ENCODE data around the gene DKK2. TPM values are rescaled to one million over a fixed set of nuclear protein-coding genes. Genes with fewer than 3 reads are reported as not detected.
A peak's percentile ranks its signal among the peaks of the same experiment; 100 is the strongest.

Gene DKK2
- total RNA-seq, 1 donor from 2014 or later, result 0.64 TPM

DNA sequence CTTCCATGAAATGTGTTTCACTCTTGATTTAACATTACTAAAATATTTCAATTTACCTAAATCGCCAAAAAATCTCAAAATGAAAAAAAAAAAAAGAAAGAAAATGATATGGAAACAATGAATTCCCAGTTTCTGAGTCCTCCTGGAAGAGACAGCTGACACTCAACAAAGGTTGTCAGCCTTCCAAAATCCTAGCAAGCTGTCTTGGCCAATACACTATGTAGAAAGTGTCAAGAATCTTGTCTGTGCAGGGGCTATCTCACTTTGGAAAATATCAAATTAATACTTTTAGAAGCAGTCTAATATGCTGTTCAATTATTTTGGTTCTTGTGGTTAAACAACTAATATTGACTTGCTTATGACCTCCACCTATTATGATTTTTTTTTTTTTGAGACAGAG is 8.7 kb downstream of the DKK2 start:
- no peak for DNase-seq
- ATAC-seq, result no peak
- intact Hi-C loops (cut with micrococcal nuclease), result no loop called here

DNA sequence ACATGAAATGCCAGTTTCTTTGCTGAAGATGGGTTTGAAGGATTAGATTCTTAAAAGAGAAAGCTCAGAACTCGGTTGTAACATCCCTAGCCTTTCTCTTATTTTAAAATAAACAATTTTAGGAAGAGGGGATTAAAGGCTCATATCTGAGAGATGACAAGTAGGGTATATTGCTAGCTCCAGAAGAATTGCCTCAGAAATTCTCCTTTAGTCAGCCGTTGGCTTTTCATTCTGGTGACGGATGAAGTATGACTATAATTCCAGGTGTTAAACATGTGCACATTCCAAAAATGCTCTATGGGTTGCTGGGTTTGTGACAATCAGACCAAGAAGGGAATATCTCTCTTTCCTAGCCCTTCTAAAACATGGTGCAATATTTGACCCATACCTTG is 17.8 kb downstream of the DKK2 start:
- DNase-seq (no peak), ATAC-seq (no peak)
- intact Hi-C loops (cut with micrococcal nuclease), result no loop called here

DNA sequence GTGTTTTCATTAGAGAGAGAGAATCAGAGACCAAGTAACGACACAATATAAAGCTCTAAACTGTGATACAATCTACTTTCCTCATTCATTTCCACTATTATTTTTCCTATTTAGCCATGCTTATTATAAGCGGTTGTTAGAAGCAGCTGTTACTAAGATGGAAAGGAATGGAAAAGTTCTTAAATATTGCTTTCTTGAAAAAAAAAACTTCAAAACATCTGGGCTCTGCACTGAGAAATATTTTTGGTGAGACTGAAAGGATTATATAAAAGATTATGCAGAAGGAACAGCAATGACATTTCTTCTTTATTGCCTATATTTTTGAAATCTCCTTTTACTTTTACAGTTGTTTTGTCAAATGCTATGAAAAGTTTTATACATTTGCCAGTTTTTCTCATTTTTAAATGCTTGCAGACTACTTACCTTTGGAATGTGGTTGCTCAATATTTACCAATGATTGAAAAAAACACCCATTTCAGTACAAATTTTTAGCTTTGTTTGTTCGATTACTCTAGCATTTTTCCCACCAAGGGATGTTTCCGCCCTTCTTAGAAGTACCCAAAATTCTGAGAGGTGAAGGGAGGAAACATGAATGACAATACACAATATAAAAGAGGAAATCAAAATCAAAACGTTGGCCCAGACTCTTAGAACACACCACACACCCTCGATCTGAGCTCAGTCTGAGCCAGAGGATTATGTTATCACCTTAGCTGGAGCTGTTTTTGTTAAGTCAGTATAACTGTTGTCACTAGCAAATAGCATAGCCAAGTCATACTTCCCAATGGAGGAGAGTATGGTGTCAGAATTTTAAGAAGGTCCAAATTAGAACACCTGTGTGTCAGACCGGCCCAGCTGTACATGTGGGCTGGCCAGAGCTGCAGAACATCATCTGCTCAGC is 18.4 kb downstream of the DKK2 start:
- DNase-seq, result no peak
- intact Hi-C loops (cut with micrococcal nuclease), result no loop called here
- ATAC-seq, result no peak

GRCh38 chr4:107011312-107011711 is 24.8 kb downstream of the DKK2 start:
- no peak for DNase-seq
- no peak for ATAC-seq
- intact Hi-C loops (cut with micrococcal nuclease), result no loop called here

DNA sequence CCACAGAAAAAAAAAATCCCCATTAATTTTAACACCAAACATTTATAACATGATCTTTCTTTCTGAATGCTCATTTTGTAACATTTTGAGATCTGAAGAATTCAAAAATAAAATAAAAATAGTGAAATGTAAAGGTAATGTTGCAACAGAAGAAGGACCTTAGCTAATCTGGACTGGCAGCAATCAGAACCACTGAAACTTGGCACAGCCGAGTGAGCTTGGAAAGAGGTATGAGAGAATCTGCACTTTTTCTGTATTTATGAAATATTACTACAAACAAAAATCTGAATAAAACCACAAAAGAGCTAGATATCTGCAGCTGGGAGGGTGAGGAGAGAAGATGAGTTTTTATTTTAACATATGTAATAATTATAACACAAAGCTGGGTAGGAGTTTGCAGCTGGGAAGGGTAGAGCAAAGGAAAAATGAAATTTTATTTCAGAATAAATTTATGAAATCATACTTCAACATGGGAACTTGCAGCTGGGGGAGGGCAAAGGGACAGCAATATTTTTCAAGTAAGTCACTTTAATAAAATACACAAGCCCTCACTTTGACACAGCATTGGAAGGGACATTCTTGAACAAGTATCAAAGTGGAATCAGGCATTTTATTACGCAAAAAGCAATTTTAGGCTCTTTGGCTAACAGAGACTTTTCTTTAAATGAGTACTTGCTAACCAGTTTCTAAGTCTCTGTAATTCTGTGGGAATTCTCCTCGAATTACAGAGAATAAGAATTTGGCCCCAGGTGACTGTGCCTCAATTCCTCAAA is 26.7 kb downstream of the DKK2 start:
- ATAC-seq (no peak), DNase-seq (no peak)
- intact Hi-C loops (cut with micrococcal nuclease), result no loop called here

GRCh38 chr4:107008115-107008514 is 28.0 kb downstream of the DKK2 start:
- intact Hi-C loops (cut with micrococcal nuclease), result no loop called here
- ATAC-seq (no peak), DNase-seq (no peak)

DNA sequence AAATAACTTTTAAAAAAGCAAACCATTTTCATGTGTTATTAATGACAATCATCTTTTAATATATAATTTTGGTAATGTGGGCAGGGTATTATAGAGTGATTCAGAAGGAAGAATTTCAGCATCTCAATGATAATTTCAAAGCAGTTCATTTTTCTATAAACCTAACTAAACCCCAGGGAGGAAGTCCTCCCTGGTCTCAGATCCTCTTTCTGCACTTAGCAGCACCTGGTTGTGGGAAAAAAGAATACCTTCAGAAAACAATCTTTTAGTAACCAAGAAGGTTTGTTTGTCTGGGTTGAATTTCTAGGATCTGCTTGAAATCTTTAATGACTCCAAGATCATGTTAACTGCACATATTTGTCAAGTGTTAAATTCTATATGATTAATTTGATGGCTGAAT is 29.9 kb downstream of the DKK2 start:
- no peak for DNase-seq
- no peak for ATAC-seq
- intact Hi-C loops (cut with micrococcal nuclease), result no loop called here

- ATAC-seq (no peak), DNase-seq (no peak)
Measured at GRCh38 chr4:106996490-106996889, 39.6 kb downstream of the DKK2 start.

GRCh38 chr4:106993827-106994226 is 42.3 kb downstream of the DKK2 start:
- intact Hi-C loops (cut with micrococcal nuclease), result no loop called here
- ATAC-seq (no peak), DNase-seq (no peak)

More at GRCh38 chr4:106996490-106996889, 39.6 kb downstream of the DKK2 start:
- intact Hi-C loops (cut with micrococcal nuclease), result no loop called here

GRCh38 chr4:106987311-106987710 is 48.8 kb downstream of the DKK2 start:
- DNase-seq (no peak), ATAC-seq (no peak)
- intact Hi-C loops (cut with micrococcal nuclease), result no loop called here

- no peak for DNase-seq
- intact Hi-C loops (cut with micrococcal nuclease), result no loop called here
- no peak for ATAC-seq
Measured at GRCh38 chr4:106986486-106986885, 49.6 kb downstream of the DKK2 start.

DNA sequence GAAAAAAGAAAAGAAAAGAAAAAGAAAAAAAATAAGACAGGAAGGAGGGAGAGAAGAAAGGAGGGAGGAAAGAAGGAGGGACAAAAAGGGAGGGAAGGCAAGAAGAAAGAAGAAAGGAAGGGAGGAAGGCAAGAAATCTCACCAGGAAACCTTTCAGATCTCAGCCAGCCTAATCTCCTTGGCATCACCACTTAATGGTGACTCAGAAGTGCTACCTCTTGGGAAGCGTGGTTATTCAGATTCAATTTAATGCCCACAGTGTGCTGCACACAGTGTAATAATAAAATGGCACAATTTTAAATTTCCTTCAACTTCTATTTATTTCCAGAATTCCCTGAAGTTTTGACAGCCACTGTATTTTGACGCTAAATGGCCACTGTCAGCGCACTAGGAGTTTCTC is 50.3 kb downstream of the DKK2 start:
- DNase-seq (no peak), ATAC-seq (no peak)
- intact Hi-C loops (cut with micrococcal nuclease), result no loop called here

GRCh38 chr4:106982711-106983211 is 53.4 kb downstream of the DKK2 start:
- ATAC-seq (no peak), DNase-seq (no peak)
- intact Hi-C loops (cut with micrococcal nuclease), result no loop called here

DNA sequence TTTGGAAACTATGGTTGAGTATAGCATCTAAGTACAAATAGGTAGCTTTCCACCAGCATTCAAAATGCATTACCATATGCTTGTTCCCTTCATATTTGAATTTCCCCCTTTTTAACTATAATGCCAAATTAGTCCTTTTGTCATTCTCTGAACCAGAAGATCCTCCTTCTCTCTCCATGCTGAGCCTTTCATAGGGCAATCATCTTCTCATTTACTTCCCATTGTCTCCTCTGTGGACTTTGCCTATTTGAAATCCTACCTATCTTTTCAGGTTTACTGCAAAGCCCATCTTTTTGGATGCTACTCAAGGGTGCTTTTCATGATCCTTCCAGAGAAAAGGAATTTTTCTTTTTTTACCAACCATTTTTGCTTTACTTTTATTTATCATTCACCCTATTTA is 54.7 kb downstream of the DKK2 start:
- intact Hi-C loops (cut with micrococcal nuclease), result no loop called here
- ATAC-seq (no peak), DNase-seq (no peak)

- DNase-seq (no peak), ATAC-seq (no peak)
- intact Hi-C loops (cut with micrococcal nuclease), result no loop called here
Measured at GRCh38 chr4:106979476-106979875, 56.6 kb downstream of the DKK2 start.

DNA sequence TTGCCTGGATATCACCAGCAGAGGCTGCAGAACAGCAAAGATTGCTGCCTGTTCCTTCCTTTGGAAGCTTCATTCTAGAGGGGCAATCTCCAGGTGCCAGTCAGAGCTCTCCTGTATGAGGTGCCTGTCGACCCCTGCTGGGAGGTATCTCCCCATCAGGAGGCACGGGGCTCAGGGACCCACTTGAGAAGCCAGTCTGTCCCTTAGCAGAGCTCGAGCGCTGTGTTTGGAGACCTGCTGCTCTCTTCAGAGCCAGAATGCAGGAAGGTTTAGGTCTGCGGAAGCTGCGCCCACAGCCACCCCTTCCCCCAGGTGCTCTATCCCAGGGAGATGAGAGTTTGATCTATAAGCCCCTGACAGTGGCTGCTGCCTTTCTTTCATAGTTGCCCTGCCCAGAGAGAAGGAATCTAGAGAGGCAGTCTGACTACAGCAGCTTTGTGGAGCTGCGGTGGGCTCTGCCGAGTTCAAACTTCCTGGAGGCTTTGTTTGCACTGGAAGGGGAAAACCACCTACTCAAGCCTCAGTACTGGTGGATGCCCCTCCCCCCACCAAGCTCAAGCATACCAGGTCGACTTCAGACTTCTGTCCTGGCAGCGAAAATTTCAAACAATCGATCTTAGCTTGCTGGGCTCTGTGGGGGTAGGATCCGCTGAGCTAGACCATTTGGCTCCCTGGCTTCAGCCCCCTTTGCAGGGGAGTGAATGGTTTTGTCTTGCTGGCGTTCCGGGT is 57.9 kb downstream of the DKK2 start:
- intact Hi-C loops (cut with micrococcal nuclease), result no loop called here
- DNase-seq, result peak; percentile 3
- no peak for ATAC-seq

DNA sequence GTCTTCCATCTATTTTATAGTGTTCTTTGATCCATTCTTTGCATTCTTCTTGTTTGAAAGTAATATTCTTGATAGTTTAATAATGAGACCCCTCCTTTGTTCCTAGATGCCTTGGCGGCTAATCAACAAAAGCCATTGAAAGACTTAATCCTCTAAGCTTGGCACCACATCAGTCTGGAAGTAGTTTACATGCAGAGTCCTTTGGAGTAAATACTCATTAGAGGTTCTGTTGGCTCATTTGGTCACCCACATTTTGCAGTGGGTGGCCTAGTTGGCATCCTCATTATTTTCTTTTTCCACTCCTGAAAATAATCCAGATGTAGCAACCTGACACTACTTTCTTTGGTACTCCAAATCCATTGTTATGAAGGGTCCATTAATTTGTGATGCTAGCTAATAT is 64.5 kb downstream of the DKK2 start:
- no peak for ATAC-seq
- intact Hi-C loops (cut with micrococcal nuclease), result no loop called here

GRCh38 chr4:106967892-106968291 is 68.2 kb downstream of the DKK2 start:
- no peak for DNase-seq
- intact Hi-C loops (cut with micrococcal nuclease), result no loop called here
- ATAC-seq, result no peak

More for the DNA sequence above, 64.5 kb downstream of the DKK2 start:
- no peak for DNase-seq

GRCh38 chr4:106953036-106953705 is 82.9 kb downstream of the DKK2 start:
- ATAC-seq (no peak), DNase-seq (no peak)
- intact Hi-C loops (cut with micrococcal nuclease), result no loop called here
